Measurements from ENCODE around the gene DPEP1.
A peak's percentile ranks its signal among the peaks of the same experiment; 100 is the strongest.
"Not testable (repeated sequence)": the region's sequence is repeated elsewhere in the genome, so short reads cannot be mapped to it uniquely, and the experiment has no call there.

Gene DPEP1

GRCh38 chr16:89613231-89613953, at the start of gene DPEP1:
Gene DPEP1, plus strand, starts transcription at chr16:89613642. Its CDS starts 16,769 bp downstream, at chr16:89630411.
- no peak for DNase-seq

- DNase-seq = no peak
Measured at GRCh38 chr16:89564476-89565255, 48.8 kb upstream of the DPEP1 start.

- DNase-seq = no peak
Measured at GRCh38 chr16:89565256-89565505, 48.3 kb upstream of the DPEP1 start.

- DNase-seq = peak in 2 of 4 experiments; percentile 23 to 32
Measured at GRCh38 chr16:89565506-89566372, 47.7 kb upstream of the DPEP1 start.

- no peak for DNase-seq
Measured at GRCh38 chr16:89567656-89568594, 45.5 kb upstream of the DPEP1 start.

GRCh38 chr16:89569506-89570341, 43.7 kb upstream of the DPEP1 start:
- DNase-seq = no peak

GRCh38 chr16:89570342-89570923, 43.0 kb upstream of the DPEP1 start:
- DNase-seq = no peak

- not testable (repeated sequence) for DNase-seq
Measured at GRCh38 chr16:89570983-89571598, 42.4 kb upstream of the DPEP1 start.

GRCh38 chr16:89571636-89572035, 41.8 kb upstream of the DPEP1 start:
- no peak for DNase-seq

GRCh38 chr16:89572073-89572484, 41.4 kb upstream of the DPEP1 start:
- no peak for DNase-seq

GRCh38 chr16:89572485-89573205, 40.8 kb upstream of the DPEP1 start:
- no peak for DNase-seq

- no peak for DNase-seq
Measured at GRCh38 chr16:89573826-89574680, 39.4 kb upstream of the DPEP1 start.

GRCh38 chr16:89574681-89575246, 38.7 kb upstream of the DPEP1 start:
- DNase-seq = peak in 2 of 4 experiments; percentile 20 to 30

GRCh38 chr16:89575247-89576152, 37.9 kb upstream of the DPEP1 start, which contains the start of gene CPNE7:
Gene CPNE7, plus strand, starts transcription at chr16:89575758. Its CDS starts 140 bp downstream, at chr16:89575898.
- DNase-seq = no peak

GRCh38 chr16:89576153-89577054, 37.0 kb upstream of the DPEP1 start:
- DNase-seq = no peak

All from activated naive CD4-positive, alpha-beta T cell (primary cell).